HG02870 (cell line): ENCODE data around the gene OLFML1.

Source experiments
- ATAC-seq: cut with Tn5 transposase; IDR thresholded peaks from one replicate; pipeline ENCODE4 v1.9.1; 2021; ENCODE audit warnings: mild to moderate bottlenecking, moderate library complexity; ENCODE audit not compliant: unreplicated experiment

The OLFML1 gene

DNA sequence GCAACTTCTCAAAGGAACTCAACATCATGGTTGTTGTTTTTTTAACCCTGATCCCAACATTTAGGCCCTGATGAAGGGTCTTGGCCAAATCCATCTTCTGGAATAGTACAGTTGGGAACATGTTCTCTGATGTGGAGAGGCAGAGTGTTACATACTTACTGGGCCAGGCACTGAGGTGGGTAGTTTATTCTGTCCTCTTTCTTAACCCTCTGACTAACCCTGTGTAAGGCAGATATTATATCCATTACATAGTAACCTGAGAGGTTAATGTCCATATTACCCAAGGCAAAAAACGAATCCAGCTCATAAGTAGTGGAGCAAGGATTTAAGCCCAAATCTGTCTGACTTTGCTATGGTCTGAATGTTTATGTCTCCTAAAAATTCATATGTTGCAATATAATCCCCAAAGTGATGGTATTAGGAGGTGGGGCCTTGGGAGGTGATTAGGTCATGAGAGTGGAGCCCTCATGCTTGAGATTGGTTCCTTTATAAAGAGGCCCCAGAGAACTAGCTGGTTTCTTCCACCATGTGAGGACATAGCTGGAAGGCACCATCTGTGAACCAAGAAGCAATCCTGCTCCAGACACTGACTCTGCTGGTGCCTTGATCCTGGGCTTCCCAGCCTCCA lies 44.8 kb downstream of the OLFML1 start:
- ATAC-seq: no peak

DNA sequence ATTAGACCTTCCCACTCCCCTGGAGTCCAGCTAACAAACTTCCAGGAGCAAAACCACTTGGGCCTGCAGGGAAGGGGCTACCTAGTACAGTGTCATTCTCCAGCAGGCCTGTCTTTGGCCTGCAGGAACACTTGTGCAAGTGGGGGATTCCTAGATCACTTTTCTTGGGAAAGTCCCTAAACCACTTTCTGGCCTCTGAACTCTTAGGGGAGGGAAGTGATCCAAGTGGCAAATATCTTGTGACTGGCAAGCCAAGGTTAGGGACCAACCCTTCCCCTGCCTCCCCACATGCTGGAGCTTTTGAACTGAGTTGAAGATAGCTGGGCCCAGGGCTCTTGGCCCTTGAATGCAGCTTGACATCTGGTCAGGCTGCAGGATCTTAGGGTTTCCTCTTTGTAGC lies 45.7 kb downstream of the OLFML1 start:
- peak; percentile 28 for ATAC-seq

DNA sequence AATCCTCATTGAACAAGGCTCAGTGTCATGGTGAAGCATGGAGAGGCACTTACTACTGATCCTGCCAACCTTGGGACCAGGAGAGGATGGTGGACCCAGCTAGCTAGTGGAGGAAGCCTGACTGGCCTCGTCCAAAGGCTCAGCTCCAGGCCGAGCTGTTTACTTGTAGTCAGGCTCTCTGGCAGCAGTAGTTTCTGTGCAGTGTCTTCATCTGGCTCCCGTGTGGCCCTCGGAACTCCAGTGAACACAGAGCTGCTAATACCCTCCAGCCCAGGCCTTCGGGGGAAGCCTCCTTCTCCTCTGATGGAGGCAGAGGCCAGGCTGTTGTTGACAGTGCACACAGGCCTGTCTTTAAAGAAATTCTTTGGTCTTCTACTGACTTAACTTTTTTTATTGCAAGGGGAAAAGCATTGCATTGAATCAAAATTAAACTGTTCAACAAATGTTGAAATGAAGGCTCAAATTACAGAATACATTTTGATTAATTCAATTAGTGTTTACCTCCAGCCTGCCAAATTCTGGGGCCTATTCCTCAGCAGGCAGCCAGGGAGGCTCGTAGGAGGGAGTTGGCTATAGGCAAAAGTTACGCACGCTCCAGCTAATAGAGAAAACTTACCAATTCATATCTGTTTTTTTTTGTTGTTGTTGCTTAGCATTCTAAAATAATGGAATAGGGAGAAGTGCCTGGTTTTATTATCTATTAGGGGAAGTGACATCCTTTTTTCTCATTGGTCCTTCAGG lies 47.3 kb downstream of the OLFML1 start:
- no peak for ATAC-seq

DNA sequence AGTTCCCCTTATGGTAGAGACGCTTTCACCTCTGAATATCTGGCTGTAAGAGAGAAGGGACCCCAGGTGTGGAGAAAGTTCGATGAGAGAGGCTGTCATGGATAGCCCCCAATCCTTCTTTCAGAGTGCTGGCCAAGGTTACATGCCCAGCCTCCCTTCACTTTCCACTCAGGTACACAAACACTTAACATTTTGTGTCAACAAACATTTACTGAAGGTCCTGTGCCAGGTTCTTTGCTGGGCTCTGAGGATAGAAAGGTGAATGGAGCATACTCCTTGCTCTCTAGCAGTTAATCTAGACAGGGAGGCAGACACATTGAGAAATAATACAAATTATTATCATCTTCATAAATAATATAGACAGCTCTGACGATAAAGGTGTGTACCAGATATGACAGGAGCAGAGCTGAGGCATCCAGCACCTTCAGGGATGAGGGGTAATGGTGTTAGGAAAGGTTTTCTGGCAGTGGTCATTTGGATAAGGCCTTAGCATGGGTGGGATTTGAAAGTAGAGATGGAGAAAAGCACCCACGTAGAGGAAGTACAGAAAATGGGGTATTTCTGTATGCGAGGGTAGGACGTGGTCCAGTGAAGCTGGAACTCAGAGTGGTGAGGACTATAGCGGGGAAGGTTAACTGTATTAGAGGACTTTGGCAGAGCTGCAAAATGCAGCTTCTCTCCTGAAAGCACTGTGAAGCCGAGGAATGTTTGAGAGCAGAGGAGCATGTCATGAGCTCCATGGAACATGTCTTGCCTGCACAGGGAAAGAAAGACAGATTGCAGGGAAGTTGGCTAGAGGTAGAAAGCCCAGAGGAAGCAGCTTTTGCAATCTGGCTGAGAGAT lies 48.1 kb downstream of the OLFML1 start:
- peak; percentile 17 for ATAC-seq

DNA sequence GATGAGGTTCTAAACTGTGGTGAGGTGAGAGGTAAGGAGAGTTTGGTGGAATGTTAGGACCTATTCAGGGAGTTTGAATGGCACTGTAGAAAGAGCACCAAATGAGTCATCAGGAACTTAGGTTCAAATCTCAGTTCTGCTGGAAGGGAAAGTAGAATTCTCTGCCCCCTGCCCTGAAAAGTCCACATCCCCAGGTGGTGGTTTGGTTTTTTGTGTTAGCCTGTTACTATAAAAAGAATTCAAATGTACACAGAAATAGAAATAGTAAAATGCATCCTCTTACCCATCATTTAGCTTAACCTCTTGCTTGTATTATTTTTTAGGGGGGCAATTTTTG lies 48.7 kb downstream of the OLFML1 start:
- ATAC-seq: peak; percentile 53

DNA sequence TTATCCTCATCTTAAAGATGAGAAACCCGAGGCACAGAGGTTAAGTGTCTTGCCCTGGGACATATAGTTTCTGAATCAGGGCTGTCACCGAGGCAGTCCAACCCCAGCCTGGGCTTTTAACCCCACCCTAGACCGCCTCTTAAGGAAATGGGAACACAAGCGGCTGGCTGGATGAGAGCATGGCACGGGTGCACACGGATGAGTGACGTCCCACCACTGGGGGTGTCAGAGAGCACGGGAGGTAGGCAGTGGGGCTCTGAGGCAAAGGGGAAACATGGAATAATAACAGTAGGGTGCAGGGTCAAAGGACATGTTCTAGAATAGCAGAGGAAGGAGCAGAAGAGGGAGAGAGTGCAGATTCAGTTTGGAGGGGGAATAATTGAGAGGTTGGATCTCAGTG lies 50.8 kb downstream of the OLFML1 start:
- ATAC-seq: no peak

DNA sequence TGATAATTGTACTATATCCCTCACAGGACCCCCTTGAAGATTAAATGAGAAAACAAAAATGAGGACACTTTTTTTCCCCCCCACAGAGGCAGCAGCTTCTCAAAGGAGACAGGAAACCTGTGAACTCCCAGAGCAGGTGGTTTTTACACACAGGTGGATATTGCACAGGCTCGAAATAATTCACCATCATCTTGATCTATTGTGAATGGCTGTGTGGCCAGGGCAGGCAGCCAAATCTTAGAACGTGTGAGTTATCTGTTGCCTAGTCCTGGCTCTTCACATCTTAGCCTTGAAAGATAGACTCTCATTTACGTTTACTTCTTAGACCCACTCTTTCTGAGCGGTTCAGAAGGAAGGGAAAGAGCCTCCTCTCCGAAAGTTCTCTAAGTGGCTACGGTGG lies 52.0 kb downstream of the OLFML1 start:
- no peak for ATAC-seq

DNA sequence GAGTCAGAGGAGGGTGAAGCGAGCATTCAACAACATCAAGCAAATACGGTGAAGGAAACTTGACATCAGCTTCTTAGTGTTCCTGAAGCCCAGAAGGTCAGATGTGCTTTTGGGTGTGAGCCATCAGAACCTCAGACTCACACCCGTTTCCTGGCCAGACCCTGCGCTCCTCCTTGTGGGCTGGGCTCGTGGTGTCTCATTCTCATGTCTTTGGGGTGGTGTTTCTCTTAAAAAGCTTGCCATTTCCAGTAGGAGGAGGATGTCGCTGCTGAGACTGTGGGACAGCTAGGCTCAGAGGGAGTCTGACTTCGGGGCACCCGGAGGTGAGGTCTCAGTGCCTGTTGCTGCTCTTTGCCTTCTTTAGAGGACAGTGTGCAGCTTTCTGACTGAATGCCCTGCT lies 52.7 kb downstream of the OLFML1 start:
- no peak for ATAC-seq

DNA sequence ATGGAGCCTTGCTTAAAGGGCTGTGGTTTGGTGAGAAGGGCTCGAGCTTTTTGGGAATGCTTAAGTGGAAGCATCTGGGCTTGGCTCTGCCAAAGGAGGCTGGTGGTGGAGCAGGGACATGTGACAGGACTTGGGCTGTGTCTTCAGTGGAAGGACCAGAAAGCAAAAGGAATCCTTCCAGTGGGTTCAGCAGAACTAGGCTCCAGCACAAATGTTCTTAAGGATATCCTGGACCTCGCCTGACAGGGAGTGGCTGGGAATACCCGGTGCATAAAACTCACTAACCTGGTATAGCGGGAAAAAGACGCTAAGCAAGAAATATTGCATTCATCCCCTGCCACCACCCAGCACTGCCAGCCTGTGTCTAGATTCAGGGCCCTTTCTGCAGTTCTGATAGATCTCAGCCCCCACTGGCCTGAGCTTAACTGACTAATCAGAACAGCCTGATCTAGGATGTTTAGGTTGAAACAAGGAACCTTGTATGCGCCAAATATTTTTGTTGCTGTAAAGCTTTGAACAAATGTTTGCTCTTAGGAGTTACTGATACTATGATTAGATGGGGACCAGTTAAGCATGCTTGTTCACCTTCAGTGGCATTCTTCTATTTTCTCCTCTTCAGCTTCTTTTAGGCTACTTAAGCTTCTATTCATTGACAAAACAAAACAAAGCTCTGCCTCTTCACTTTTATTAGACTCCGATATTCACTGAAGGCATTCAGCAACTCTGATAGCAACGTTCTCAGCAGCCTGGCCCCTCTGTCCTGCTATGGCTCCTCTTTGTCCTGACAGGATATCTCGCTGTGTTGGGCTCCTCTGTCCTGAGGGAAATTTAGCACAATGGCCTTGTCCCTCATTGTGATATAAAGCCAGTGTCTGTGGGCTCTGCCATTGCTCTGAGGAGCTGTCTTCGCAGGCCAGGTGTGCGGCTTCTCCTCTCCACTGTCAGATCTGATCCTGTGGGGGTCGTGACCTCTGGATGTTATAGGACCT lies 53.5 kb downstream of the OLFML1 start:
- ATAC-seq: no peak

DNA sequence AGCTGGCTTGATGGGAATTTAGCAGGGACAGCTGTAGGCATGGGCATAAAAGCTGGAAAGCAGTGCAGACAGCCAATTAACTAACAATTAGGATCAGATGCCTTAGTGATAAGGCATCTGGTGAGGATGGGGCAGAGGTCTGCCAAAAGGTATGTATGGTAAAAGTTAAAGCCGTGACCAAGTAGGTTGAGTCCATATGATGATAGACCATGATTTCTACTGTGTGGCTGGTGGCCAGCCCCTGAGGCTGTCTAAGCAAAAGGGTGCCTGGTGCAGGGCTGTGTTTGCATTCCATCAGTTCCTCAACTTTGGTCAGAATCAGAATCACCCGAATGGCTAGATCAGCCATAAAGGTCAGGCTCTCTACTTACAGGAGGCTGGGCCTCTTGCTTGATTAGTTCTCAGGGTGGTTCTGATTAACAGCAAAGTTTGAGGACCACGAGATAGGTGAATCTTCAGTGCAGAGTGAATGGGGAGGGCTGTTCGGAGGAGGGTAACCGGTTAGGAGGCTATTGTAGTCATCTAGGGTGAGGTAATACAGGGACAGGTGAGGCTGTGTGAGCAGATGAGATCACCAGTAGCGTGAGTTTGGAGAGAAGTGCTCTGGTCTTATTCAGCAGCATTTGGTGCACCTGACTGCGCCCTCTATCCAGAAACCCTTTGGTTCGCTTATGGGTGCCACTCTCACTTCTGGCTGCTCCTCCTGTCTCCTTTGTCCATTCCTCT lies 55.7 kb downstream of the OLFML1 start:
- ATAC-seq: no peak

DNA sequence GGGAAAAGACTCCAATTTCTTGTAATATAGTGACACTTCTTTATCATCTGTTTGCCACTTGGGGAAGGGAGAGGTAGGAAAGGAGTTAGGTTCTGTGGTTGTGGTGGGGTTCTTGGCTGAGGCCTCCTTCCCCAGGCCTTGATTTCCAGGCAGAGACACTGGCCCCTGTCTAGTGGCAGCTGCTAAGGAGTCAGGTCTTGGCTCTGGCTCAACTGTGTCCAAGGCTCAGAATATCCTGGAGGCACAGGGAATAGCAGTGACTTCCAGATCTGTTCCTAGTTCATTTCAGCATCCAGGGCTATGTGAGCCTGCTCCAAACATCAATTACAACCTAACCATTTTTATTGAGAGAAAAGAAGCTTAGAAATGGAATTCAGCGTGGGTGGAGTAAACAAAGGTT lies 58.0 kb downstream of the OLFML1 start:
- no peak for ATAC-seq

DNA sequence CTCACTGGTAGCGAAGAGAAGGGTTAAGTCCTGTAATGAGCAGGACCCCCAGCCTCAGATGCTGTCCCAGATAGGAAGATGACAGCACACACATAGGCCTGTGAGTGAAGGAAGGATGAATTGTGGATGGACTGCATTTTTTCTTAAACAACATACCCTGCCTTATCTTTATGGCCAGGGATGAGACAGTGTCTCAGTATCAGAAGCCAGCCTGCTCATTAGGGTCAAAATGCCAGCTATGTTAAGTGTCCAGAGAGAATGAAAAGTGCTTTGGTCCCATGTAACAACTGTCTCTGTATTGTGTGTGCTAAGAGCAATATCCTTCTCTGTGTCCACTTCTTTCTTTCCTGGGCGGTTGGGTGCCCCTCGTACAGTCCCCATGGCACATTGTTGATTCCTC lies 58.7 kb downstream of the OLFML1 start:
- no peak for ATAC-seq

DNA sequence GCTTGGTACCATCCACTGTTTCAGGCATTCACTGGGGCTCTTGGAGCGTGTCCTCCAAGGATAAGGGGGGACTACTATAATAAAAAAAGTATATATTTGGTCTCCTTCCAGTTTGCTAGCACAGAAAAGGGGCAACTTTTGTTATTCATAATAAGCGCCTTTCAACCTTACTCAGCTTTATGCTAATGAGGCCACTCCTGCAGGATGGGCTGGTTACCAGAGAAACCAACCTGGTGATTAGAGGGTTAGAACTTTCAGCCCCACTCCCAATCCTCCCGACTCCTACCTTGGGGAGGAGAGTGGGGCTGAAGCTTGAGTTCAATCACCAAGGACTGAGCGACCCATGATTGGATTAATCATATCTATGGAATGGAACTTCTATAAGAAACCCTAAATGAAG lies 60.3 kb downstream of the OLFML1 start:
- no peak for ATAC-seq

DNA sequence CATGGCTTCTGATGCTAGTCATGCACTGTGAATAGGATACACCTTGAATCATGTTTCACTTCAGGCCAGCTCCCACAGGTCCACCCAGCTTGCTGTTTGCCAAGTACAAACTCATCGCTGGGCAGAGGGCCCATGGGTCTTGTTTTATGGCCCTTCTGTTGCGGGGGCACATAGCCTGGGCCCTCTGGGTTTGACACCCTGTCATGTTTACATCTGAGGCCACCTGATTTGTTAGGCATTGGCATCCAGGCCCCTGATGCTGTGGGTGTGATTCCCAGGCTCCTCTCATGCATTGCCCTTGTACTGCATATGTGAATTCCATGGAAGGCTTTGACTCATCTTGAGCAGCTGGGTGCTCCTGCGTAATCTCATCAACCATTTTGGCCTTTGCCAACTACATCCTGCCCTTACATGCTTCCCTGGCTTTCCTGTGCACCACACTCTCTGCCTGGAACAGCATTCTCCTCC lies 61.1 kb downstream of the OLFML1 start:
- no peak for ATAC-seq

DNA sequence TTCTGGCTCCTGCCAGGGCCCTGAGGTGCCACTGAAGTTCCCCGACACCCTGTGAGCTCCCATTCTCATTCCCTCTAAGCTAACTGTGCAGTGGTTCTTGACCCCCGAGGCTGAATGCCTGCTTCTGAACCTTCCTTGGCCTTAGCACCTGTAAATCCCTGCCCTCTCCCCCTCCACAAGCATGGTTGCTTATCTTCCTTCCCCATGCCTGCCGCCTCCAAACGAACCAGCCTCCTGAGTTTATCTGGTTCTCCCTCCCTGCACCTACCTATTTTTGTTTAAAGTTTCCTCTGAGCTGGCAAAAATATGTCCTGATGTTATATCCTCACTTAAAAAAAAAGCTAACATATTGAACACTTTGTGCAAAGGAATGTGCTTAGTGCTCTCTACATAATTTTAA lies 62.4 kb downstream of the OLFML1 start:
- ATAC-seq: no peak

DNA sequence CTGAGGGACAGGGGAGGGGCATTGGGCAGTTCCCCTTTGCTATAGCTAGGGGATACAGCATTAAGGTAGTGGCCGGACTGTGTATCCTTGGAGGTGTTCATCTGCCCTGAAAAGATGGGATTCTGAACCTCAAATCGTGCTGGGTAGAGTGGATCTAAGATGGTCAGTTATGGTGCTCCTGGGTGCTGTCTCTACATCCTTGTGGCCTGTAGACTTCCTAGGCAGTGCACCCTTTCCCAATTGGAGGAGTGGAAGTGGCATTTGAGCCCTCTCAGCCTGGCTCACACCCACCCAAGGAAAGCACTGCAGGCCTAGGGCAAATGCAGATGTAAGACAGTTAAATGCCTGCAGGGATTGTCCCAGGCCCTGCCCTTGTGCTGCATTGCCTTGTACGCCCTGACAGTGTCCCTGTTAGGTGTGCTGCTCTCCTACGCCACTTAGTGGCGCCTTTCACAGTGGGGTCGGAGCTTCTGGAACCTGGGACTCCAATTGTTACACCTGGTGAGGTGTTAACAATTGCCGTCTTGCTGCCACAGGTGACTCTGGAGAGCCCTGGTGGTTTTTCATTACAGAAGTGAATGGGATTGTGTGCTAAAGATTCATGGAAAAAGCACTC lies 63.5 kb downstream of the OLFML1 start:
- ATAC-seq: peak; percentile 86

DNA sequence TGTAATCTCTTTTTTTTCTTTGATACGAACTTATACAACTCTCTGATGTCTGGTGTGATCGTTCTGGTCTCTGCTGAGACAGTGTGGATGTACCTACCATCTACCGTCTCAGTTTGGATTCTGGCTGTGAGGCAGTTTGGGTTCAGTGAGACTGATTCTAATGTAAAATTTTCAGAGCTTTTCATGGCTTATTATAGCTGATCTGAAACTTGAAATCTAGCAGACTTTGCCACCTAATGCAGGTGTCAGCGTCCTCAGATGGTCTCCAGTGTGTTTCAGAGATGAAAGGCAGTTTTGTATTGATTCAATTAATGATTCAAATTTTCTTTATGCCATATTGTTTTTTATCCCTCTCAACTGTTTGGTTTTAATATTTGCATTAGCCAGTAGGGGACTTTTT lies 64.4 kb downstream of the OLFML1 start:
- no peak for ATAC-seq

DNA sequence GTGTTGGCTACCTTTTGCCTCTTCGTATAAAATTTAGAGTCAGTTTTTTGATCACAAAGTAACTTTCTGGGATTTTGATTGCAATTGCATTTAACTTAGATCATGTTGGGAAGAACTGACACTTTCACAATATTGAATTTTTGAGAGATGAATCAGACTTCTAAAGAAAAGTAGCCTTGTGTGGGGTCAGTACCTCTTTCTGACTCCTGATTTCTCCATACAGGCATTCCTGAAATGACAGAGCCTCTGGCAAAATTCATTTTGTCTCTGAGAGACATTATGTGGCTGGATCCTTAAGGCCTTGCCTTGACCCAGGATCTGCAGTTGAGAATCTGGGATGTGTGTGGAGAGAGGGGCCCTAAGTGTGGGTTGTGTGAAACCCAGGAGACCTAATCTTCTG lies 66.3 kb downstream of the OLFML1 start:
- ATAC-seq: no peak

DNA sequence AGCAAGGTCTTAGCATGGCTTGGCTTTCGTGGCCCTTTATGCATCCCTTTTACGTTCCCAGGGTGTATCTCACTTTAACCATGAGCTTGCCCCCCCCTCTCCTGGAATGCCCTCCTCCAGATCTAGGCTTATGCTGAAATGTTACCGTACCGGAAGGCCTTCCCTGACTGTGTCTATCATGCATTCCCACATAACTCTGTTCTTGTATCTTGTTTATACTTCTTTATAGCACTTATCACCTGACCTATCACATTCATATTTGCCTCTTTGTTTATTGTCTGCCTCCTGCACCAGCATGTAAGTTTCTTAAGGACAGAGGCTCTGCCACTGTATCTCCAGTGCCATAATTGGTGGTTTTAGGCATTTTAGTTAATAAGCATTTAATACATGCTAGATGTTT lies 67.4 kb downstream of the OLFML1 start:
- ATAC-seq: no peak
